DND-41 (cell line): ENCODE data around the gene BNIPL.

Experiments
- ATAC-seq: fragments of 200-7000 bp; cut with Tn5 transposase; 3 replicates; pipeline ENCODE4 v1.9.1; 2021; ENCODE audit warnings: low read depth; ENCODE audit not compliant: insufficient read depth
- DNase-seq: peaks from one replicate; pipeline ENCODE4 v3.0.0-alpha.2; 2020
- H2AFZ ChIP-seq: 2 replicates; pipeline ENCODE4 v1.6.0; 2012; ENCODE audit warnings: low read depth, low read length
- H3K27ac ChIP-seq: 2 replicates; pipeline ENCODE4 v1.5.1; 2012; ENCODE audit warnings: low read length, inconsistent platforms
- H3K27me3 ChIP-seq: fragments of 200-600 bp; sonication (generic); 2 replicates; pipeline ENCODE4 v1.6.0; 2012; ENCODE audit warnings: low read length, mild to moderate bottlenecking, inconsistent platforms; ENCODE audit not compliant: insufficient read depth, poor library complexity
- H3K36me3 ChIP-seq: 2 replicates; pipeline ENCODE4 v1.5.1; 2012; ENCODE audit warnings: low read length, inconsistent platforms; ENCODE audit not compliant: insufficient read depth
- H3K4me1 ChIP-seq: 2 replicates; pipeline ENCODE4 v1.5.1; 2012; ENCODE audit warnings: mild to moderate bottlenecking, low read length; ENCODE audit not compliant: insufficient read depth
- H3K4me2 ChIP-seq: 2 replicates; pipeline ENCODE4 v1.6.0; 2012; ENCODE audit warnings: mild to moderate bottlenecking, moderate library complexity, low read length, inconsistent platforms; ENCODE audit not compliant: insufficient read depth
- H3K4me3 ChIP-seq, 2 experiments: fragments of 200-600 bp in 1 of 2; shearing (Covaris generic) in 1 of 2; 2 replicates each; pipeline ENCODE4 v1.5.1; 2012 to 2016; ENCODE audit warnings: inconsistent platforms in 2 of 2, low read length in 2 of 2, mild to moderate bottlenecking in 2 of 2, low read depth in 1 of 2, moderate library complexity in 1 of 2
- H3K79me2 ChIP-seq: 2 replicates; pipeline ENCODE4 v1.6.0; 2012; ENCODE audit warnings: low read length, inconsistent platforms; ENCODE audit not compliant: insufficient read depth
- H3K9ac ChIP-seq: 2 replicates; pipeline ENCODE4 v1.6.0; 2012; ENCODE audit warnings: low read depth, mild to moderate bottlenecking, inconsistent platforms, low read length, moderate library complexity
- H3K9me3 ChIP-seq: 2 replicates; pipeline ENCODE4 v1.5.1; 2012; ENCODE audit warnings: low read length, moderate library complexity, mild to moderate bottlenecking, inconsistent platforms; ENCODE audit not compliant: insufficient read depth, severe bottlenecking
- H4K20me1 ChIP-seq: 2 replicates; pipeline ENCODE4 v1.6.0; 2012; ENCODE audit warnings: low read length; ENCODE audit not compliant: insufficient read depth
- EZH2 ChIP-seq: IDR thresholded peaks from 3 replicates; pipeline ENCODE4 v1.6.1; 2012; ENCODE audit warnings: borderline replicate concordance, low read depth, mild to moderate bottlenecking, moderate library complexity, low read length, inconsistent platforms; ENCODE audit not compliant: severe bottlenecking
- TF ChIP-seq, protein P1 (sequence below): IDR thresholded peaks from 2 replicates; pipeline ENCODE4 v1.5.1; 2012; ENCODE audit warnings: borderline replicate concordance, low read length, moderate library complexity, mild to moderate bottlenecking; ENCODE audit not compliant: poor library complexity, severe bottlenecking; ENCODE audit errors: extremely low read depth

The BNIPL gene

DNA sequence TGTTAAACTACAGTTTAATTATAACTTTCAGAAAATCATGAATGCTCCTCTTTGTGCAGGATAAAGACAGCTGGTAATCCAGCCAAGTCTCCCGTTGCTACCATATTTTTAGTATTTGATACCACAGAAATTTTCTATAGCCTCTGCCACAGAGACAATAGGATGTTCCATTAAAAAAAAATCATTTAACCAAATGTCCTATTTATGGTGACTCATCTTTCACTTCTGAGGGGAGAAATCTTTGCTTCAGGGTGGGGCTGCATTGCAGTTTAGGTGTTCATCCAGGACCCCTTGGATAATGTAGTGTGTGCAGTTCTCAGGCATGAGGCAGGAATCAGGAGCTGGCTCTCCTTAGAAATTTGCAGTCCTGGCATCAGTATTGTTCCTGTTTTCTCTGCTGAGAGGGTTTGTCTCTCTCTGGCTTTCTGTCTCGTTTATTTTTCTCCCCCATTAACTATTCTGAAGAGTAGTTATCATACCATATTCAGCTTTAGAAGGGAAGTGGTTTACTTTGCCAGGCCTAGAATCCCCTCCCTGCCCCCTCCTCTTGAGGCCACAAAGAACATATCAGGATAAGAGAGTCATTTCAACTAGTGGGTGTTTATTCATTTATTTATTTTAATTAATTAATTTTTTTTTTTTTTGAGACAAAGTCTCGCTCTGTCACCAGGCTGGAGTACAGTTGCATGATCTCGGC, 25.1 kb upstream of the BNIPL start:
- Histone ChIP-seq H4K20me1 (no peaks in the 10 kb centered on the region), H3K9ac (no peak overlapping the region), H3K9me3 (no peaks in the 10 kb centered on the region), H3K79me2 (peaks cover 50% of the 10 kb centered on the region), H3K27me3 (no peaks in the 10 kb centered on the region), H3K4me1 (peaks cover 46% of the 10 kb centered on the region), H3K4me2 (peak overlapping the region; percentile 11; the same call in 1 of the 2 replicates), H3K4me3 (no peak overlapping the region), H2AFZ (no peak overlapping the region), H3K27ac (no peak overlapping the region), H3K36me3 (peaks cover 8% of the 10 kb centered on the region; the same call in 1 of the 2 replicates)
- ATAC-seq (no peak), DNase-seq (peak; percentile 37)
- TF ChIP-seq EZH2 = no peak
- TF ChIP-seq, protein P1, sequence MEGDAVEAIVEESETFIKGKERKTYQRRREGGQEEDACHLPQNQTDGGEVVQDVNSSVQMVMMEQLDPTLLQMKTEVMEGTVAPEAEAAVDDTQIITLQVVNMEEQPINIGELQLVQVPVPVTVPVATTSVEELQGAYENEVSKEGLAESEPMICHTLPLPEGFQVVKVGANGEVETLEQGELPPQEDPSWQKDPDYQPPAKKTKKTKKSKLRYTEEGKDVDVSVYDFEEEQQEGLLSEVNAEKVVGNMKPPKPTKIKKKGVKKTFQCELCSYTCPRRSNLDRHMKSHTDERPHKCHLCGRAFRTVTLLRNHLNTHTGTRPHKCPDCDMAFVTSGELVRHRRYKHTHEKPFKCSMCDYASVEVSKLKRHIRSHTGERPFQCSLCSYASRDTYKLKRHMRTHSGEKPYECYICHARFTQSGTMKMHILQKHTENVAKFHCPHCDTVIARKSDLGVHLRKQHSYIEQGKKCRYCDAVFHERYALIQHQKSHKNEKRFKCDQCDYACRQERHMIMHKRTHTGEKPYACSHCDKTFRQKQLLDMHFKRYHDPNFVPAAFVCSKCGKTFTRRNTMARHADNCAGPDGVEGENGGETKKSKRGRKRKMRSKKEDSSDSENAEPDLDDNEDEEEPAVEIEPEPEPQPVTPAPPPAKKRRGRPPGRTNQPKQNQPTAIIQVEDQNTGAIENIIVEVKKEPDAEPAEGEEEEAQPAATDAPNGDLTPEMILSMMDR = no peak

DNA sequence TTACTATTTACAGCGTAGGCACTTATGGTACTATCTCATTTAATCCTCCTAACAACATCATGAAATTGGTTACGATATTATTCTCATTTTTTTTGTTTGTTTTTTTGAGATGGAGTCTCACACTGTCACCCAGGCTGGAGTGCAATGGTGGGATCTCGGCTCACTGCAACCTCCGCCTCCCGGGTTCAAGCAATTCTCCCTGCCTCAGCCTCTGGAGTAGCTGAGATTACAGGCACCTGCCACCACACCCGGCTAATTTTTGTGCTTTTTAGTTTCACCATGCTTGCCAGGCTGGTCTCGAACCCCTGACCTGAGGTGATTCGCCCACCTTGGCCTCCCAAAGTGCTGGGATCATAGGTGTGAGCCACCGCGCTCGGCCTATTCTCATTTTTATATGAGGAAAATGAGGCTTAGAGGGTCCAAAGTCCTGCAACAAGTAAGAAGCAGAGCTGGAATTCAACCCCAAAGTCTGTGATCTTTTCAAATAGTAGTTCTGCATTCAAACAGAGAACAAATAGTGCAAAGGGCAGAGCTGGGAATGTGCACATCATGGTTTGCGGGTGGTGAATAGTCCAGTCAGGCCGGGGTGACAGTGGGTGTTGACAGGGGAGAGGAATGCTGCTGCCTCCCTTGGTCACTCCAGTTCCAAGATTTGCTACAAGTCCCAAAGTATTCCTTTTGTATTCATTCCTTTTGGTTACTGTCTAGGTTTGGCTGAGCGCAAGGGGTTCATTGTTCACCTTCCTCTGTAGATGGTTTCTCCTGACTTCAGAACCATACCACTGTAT, 23.5 kb upstream of the BNIPL start:
- H4K20me1 ChIP-seq = no peaks in the 10 kb centered on the region
- H3K27me3 ChIP-seq = no peaks in the 10 kb centered on the region
- no peaks in the 10 kb centered on the region for H3K9me3 ChIP-seq
- H3K4me3 ChIP-seq = no peak overlapping the region
- H3K36me3 ChIP-seq = peaks cover 15% of the 10 kb centered on the region
- H3K9ac ChIP-seq = no peak overlapping the region
- H3K79me2 ChIP-seq = peaks cover 50% of the 10 kb centered on the region
- peaks cover 30% of the 10 kb centered on the region for H3K4me1 ChIP-seq
- TF ChIP-seq, protein P1 = no peak
- TF ChIP-seq EZH2 = no peak
- no peak for DNase-seq
- no peak for ATAC-seq
- no peak overlapping the region for H2AFZ ChIP-seq
- H3K27ac ChIP-seq = no peak overlapping the region
- H3K4me2 ChIP-seq = no peak overlapping the region

DNA sequence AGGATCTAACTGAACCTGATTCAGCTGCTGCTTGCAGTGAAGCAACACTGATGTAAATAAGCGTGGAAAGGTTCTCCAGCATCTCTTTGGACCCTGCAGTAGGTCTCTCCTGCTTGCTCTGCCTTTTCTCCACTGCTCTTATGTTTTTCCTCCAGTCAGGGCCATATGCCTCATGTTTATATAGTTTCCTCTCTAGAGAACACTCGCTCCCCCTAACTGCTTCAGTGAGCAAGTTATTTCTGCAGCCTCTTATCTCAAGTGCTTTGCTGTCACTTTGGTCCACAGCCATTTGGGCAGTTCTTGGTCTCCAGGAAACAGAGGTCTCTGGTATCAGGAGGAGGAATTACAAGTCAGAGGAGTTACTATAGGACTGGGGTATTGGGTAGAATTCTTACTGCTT, 22.9 kb upstream of the BNIPL start:
- Histone ChIP-seq H3K4me1 (peaks cover 27% of the 10 kb centered on the region), H3K27ac (no peak overlapping the region), H3K9ac (no peak overlapping the region), H3K27me3 (no peaks in the 10 kb centered on the region), H3K4me3 (no peak overlapping the region), H3K9me3 (no peaks in the 10 kb centered on the region), H3K36me3 (peaks cover 21% of the 10 kb centered on the region), H4K20me1 (no peaks in the 10 kb centered on the region), H2AFZ (no peak overlapping the region), H3K79me2 (peaks cover 49% of the 10 kb centered on the region), H3K4me2 (no peak overlapping the region)
- ATAC-seq (no peak), DNase-seq (no peak)
- no peak for TF ChIP-seq EZH2
- TF ChIP-seq, protein P1 = no peak
